Measurements from ENCODE around the gene GADD45B. TPM values are rescaled to one million over a fixed set of nuclear protein-coding genes. Genes with fewer than 3 reads are reported as not detected.
"Not testable (repeated sequence)": the region's sequence is repeated elsewhere in the genome, so short reads cannot be mapped to it uniquely, and the experiment has no call there.

Gene GADD45B
- total RNA-seq, 1 experiment from 2014 or later: 132 TPM

GRCh38 chr19:2454199-2454961 is 21.5 kb upstream of the GADD45B start:
- Histone ChIP-seq H3K4me3 (peak overlapping the region; percentile 98), H3K36me3 (peaks cover 63% of the 10 kb centered on the region), H3K9me3 (replicated peaks) (0 out of 2 replicates have a peak, but pooled peaks cover 2% of the 10 kb centered on the region), H3K27me3 (replicated peaks) (no peaks in the 10 kb centered on the region), H3K27ac (no peak overlapping the region), H3K4me1 (replicated peaks) (peaks cover 18% of the 10 kb centered on the region)
- DNase-seq (ENCODE audit: low read depth in 1 of 2, low spot score in 2 of 2): no peak

- Histone ChIP-seq H3K27me3 (replicated peaks) (no peaks in the 10 kb centered on the region), H3K27ac (0 out of 2 replicates have a peak overlapping the region, but pooled peaks have one; percentile 57), H3K4me3 (peak overlapping the region; percentile 98), H3K36me3 (peaks cover 57% of the 10 kb centered on the region), H3K4me1 (replicated peaks) (peaks cover 18% of the 10 kb centered on the region), H3K9me3 (replicated peaks) (0 out of 2 replicates have a peak, but pooled peaks cover 2% of the 10 kb centered on the region)
- no peak for DNase-seq (ENCODE audit: low read depth in 1 of 2, low spot score in 2 of 2)
Measured at GRCh38 chr19:2454962-2455850, 20.7 kb upstream of the GADD45B start.

GRCh38 chr19:2455851-2456570 is 19.9 kb upstream of the GADD45B start:
- Histone ChIP-seq H3K27ac (peak overlapping the region; percentile 57), H3K27me3 (replicated peaks) (no peaks in the 10 kb centered on the region), H3K36me3 (peaks cover 49% of the 10 kb centered on the region), H3K4me3 (peak overlapping the region; percentile 98), H3K4me1 (replicated peaks) (peaks cover 19% of the 10 kb centered on the region), H3K9me3 (replicated peaks) (0 out of 2 replicates have a peak, but pooled peaks cover 2% of the 10 kb centered on the region)
- DNase-seq (ENCODE audit: low read depth in 1 of 2, low spot score in 2 of 2): peak in 1 of 2 experiments; percentile 56

- H3K9me3 ChIP-seq (replicated peaks): 0 out of 2 replicates have a peak, but pooled peaks cover 2% of the 10 kb centered on the region
- no peaks in the 10 kb centered on the region for H3K27me3 ChIP-seq (replicated peaks)
- peaks cover 35% of the 10 kb centered on the region for H3K36me3 ChIP-seq
- H3K4me1 ChIP-seq (replicated peaks): peaks cover 34% of the 10 kb centered on the region
- peak overlapping the region; percentile 98 for H3K4me3 ChIP-seq
- DNase-seq (ENCODE audit: low read depth in 1 of 2, low spot score in 2 of 2): no peak
- peak overlapping the region; percentile 58; the same call in 1 of the 2 replicates for H3K27ac ChIP-seq
Measured at GRCh38 chr19:2457394-2458037, 18.4 kb upstream of the GADD45B start.

- Histone ChIP-seq H3K36me3 (peaks cover 33% of the 10 kb centered on the region), H3K4me3 (no peak overlapping the region), H3K4me1 (replicated peaks) (peaks cover 37% of the 10 kb centered on the region), H3K27ac (no peak overlapping the region), H3K9me3 (replicated peaks) (0 out of 2 replicates have a peak, but pooled peaks cover 2% of the 10 kb centered on the region), H3K27me3 (replicated peaks) (no peaks in the 10 kb centered on the region)
- DNase-seq (ENCODE audit: low read depth in 1 of 2, low spot score in 2 of 2): no peak
Measured at GRCh38 chr19:2458054-2458453, 17.9 kb upstream of the GADD45B start.

GRCh38 chr19:2458776-2459175 is 17.2 kb upstream of the GADD45B start:
- H3K27ac ChIP-seq: not testable (repeated sequence)

GRCh38 chr19:2460245-2460644 is 15.7 kb upstream of the GADD45B start:
- no peak overlapping the region for H3K4me3 ChIP-seq

More at GRCh38 chr19:2458776-2459175, 17.2 kb upstream of the GADD45B start:
- not testable (repeated sequence) for H3K4me3 ChIP-seq; H3K27me3 ChIP-seq (replicated peaks); DNase-seq (ENCODE audit: low read depth in 1 of 2, low spot score in 2 of 2); H3K9me3 ChIP-seq (replicated peaks)
- Histone ChIP-seq H3K4me1 (replicated peaks) (peaks cover 43% of the 10 kb centered on the region), H3K36me3 (peaks cover 26% of the 10 kb centered on the region)

GRCh38 chr19:2461751-2462634 is 13.9 kb upstream of the GADD45B start:
- H3K4me3 ChIP-seq: peak overlapping the region; percentile 48
- H3K4me1 ChIP-seq (replicated peaks): peaks cover 27% of the 10 kb centered on the region
- H3K9me3 ChIP-seq (replicated peaks): no peaks in the 10 kb centered on the region
- peak overlapping the region; percentile 97 for H3K27ac ChIP-seq
- no peaks in the 10 kb centered on the region; the same call in 1 of the 2 replicates for H3K36me3 ChIP-seq
- peak; percentile 92 to 97 for DNase-seq (ENCODE audit: low read depth in 1 of 2, low spot score in 2 of 2)
- H3K27me3 ChIP-seq (replicated peaks): no peaks in the 10 kb centered on the region

More at GRCh38 chr19:2460245-2460644, 15.7 kb upstream of the GADD45B start:
- no peak for DNase-seq (ENCODE audit: low read depth in 1 of 2, low spot score in 2 of 2)
- peaks cover 35% of the 10 kb centered on the region for H3K4me1 ChIP-seq (replicated peaks)
- H3K36me3 ChIP-seq: peaks cover 15% of the 10 kb centered on the region
- 0 out of 2 replicates have a peak, but pooled peaks cover 2% of the 10 kb centered on the region for H3K9me3 ChIP-seq (replicated peaks)
- no peaks in the 10 kb centered on the region for H3K27me3 ChIP-seq (replicated peaks)
- H3K27ac ChIP-seq: no peak overlapping the region

- H3K27ac ChIP-seq: peak overlapping the region; percentile 97
- no peaks in the 10 kb centered on the region; the same call in 1 of the 2 replicates for H3K36me3 ChIP-seq
- DNase-seq (ENCODE audit: low read depth in 1 of 2, low spot score in 2 of 2): peak; percentile 96
- H3K9me3 ChIP-seq (replicated peaks): no peaks in the 10 kb centered on the region
- H3K4me3 ChIP-seq: peak overlapping the region; percentile 48
- H3K4me1 ChIP-seq (replicated peaks): peaks cover 25% of the 10 kb centered on the region
- H3K27me3 ChIP-seq (replicated peaks): no peaks in the 10 kb centered on the region
Measured at GRCh38 chr19:2462635-2463421, 13.1 kb upstream of the GADD45B start.

DNA sequence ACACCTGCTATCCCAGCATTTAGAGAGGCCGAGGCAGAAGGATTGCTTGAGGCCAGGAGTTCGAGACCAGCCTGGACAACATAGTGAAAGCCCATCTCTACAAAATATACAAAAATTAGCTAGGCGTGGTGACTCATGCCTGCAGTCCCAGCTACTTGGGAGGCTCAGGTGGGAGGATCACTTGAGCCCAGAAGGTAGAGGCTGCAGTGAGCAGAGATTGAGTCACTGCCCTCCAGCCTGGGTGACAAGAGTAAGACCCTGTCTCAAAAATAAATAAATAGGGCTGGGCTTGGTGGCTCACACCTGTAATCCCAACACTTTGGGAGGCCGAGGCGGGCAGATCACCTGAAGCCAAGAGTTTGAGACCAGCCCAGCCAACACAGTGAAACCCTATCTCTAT is 12.2 kb upstream of the GADD45B start:
- not testable (repeated sequence) for H3K27ac ChIP-seq; H3K4me3 ChIP-seq; H3K9me3 ChIP-seq (replicated peaks); DNase-seq (ENCODE audit: low read depth in 1 of 2, low spot score in 2 of 2); H3K36me3 ChIP-seq; H3K27me3 ChIP-seq (replicated peaks)
- H3K4me1 ChIP-seq (replicated peaks): peaks cover 30% of the 10 kb centered on the region

DNA sequence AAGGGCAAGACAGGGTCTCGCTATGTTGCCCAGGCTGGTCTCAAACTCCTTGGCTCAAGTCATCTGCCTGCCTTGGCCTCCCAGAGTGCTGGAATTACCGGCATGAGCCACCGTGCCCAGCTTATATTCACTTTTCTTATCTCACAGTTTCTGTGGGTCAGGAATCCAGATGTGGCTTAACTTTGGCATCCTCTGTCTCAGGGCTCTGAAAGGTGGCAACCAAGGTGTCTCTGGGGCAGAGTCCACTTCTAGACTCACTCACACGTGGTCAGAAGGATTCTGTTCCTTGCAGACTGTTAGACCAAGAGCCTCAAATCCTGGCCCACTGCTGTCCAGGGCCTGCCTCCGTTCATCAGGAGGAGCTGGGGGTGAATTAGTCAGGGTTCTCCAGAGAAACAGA is 11.5 kb upstream of the GADD45B start:
- Histone ChIP-seq H3K27me3 (replicated peaks) (no peaks in the 10 kb centered on the region), H3K9me3 (replicated peaks) (no peaks in the 10 kb centered on the region), H3K4me3 (no peak overlapping the region), H3K27ac (no peak overlapping the region), H3K36me3 (no peaks in the 10 kb centered on the region), H3K4me1 (replicated peaks) (peaks cover 37% of the 10 kb centered on the region)
- no peak for DNase-seq (ENCODE audit: low read depth in 1 of 2, low spot score in 2 of 2)

Data from SJSA1 (cell line).